GM12878 (cell line): ENCODE data around the gene HERPUD2. TPM values are rescaled to one million over a fixed set of nuclear protein-coding genes. Genes with fewer than 3 reads are reported as not detected.

Experiments
- ATAC-seq: fragments of 200-7000 bp; cut with Tn5 transposase; 3 replicates; pipeline ENCODE4 v1.9.1; 2020; ENCODE audit warnings: mild to moderate bottlenecking, moderate library complexity
- BruUV-seq: library from RNA; stranded (reverse); fragments of 400-500 nt; replicated peaks from 2 replicates; lab custom pipeline; 2021; lab: Mats Ljungman, UMichigan
- CTCF ChIA-PET: fragments of 300-600 bp; sonication (Branson Sonifier 250); formaldehyde crosslinking; extraction: SDS; loops from one replicate; lab custom pipeline; 2021; ENCODE audit warnings: inconsistent platforms; lab: Yijun Ruan, JAX
- POLR2A ChIA-PET: fragments of 350-600 bp; formaldehyde crosslinking; extraction: SDS; loops from one replicate; lab custom pipeline; 2021; ENCODE audit warnings: inconsistent platforms; lab: Charles Lee
- RAD21 ChIA-PET: fragments of 300-600 bp; sonication (Branson Sonifier 250); formaldehyde crosslinking; loops from one replicate; lab custom pipeline; 2023; ENCODE audit warnings: antibody characterized with exemption; ENCODE audit not compliant: unreplicated experiment; lab: Charles Lee
- SMC1A ChIA-PET: fragments of 300-600 bp; sonication (Branson Sonifier 250); formaldehyde crosslinking; loops from one replicate; lab custom pipeline; 2023; ENCODE audit not compliant: unreplicated experiment, uncharacterized antibody; lab: Charles Lee
- DNase-seq: peaks from one replicate; pipeline ENCODE4 v3.0.0-alpha.2; 2011; ENCODE audit warnings: low read depth, low spot score
- FAIRE-seq: peaks from 3 replicates; lab custom pipeline; 2011; peaks lifted over from hg19 to GRCh38; lab: Jason Lieb, UNC
- H2AFZ ChIP-seq: 2 replicates; pipeline ENCODE4 v1.6.0; 2011; ENCODE audit warnings: low read depth, low read length, control low read depth; ENCODE audit not compliant: control insufficient read depth
- H3K27ac ChIP-seq: 2 replicates; pipeline ENCODE4 v1.5.1; 2011; ENCODE audit warnings: control low read depth; ENCODE audit not compliant: control insufficient read depth, insufficient read depth
- H3K27me3 ChIP-seq, 2 experiments: replicated peaks in 1 of 2; 2 replicates each; pipeline versions ENCODE4 v1.6.0 to v1.6.1; 2011; ENCODE audit warnings: low read length in 1 of 2; ENCODE audit not compliant: control insufficient read depth in 2 of 2, insufficient read depth in 2 of 2
- H3K36me3 ChIP-seq, 2 experiments: 2 replicates each; pipeline ENCODE4 v1.5.1; 2011; ENCODE audit warnings: low read length in 1 of 2; ENCODE audit not compliant: control insufficient read depth in 2 of 2, insufficient read depth in 2 of 2
- H3K4me1 ChIP-seq: 2 replicates; pipeline ENCODE4 v1.6.1; 2011; ENCODE audit warnings: mild to moderate bottlenecking, low read length, moderate library complexity, mixed read lengths; ENCODE audit not compliant: control insufficient read depth, insufficient read depth
- H3K4me2 ChIP-seq: 2 replicates; pipeline ENCODE4 v1.6.0; 2011; ENCODE audit warnings: control low read depth; ENCODE audit not compliant: control insufficient read depth, insufficient read depth
- H3K4me3 ChIP-seq: fragments of 200-600 bp; sonication (generic); 2 replicates; pipeline ENCODE4 v1.5.1; 2016
- H3K79me2 ChIP-seq: 2 replicates; pipeline ENCODE4 v1.6.0; 2011; ENCODE audit warnings: low read length; ENCODE audit not compliant: control insufficient read depth, insufficient read depth
- H3K9ac ChIP-seq: 2 replicates; pipeline ENCODE4 v1.8.0; 2011; ENCODE audit warnings: low read length, control low read depth, mixed read lengths; ENCODE audit not compliant: control insufficient read depth, insufficient read depth
- H3K9me3 ChIP-seq: replicated peaks from 3 replicates; pipeline ENCODE4 v1.5.1; 2011; ENCODE audit warnings: mild to moderate bottlenecking, low read length; ENCODE audit not compliant: control insufficient read depth, insufficient read depth
- H4K20me1 ChIP-seq: 2 replicates; pipeline ENCODE4 v1.6.0; 2011; ENCODE audit not compliant: control insufficient read depth, insufficient read depth
- BHLHE40 ChIP-seq, 2 experiments: fragments of 450-650 bp in 1 of 2; IDR thresholded peaks; 2 replicates each; pipeline ENCODE4 v1.6.1; 2011 to 2017; ENCODE audit warnings: low read depth in 2 of 2, borderline replicate concordance in 1 of 2, improper control_type of control experiment in 1 of 2, low read length in 1 of 2, mild to moderate bottlenecking in 1 of 2
- CEBPZ ChIP-seq: fragments of 150-350 bp; IDR thresholded peaks from 2 replicates; pipeline ENCODE4 v1.6.1; 2016; ENCODE audit warnings: low read depth, low read length
- HDAC6 ChIP-seq: fragments of 200-600 bp; sonication (generic); IDR thresholded peaks from one replicate; pipeline ENCODE4 v1.8.0; 2017; ENCODE audit warnings: antibody characterized with exemption; ENCODE audit not compliant: unreplicated experiment
- IKZF2 ChIP-seq, 2 experiments: fragments of 450-650 bp; IDR thresholded peaks; 2 replicates each; pipeline ENCODE4 v1.6.1; 2017; ENCODE audit warnings: mild to moderate bottlenecking in 2 of 2, moderate library complexity in 2 of 2
- JUNB ChIP-seq: IDR thresholded peaks from 2 replicates; pipeline ENCODE4 v1.6.1; 2016; ENCODE audit warnings: antibody characterized with exemption, mild to moderate bottlenecking
- MXI1 ChIP-seq: fragments of 150-350 bp; IDR thresholded peaks from 2 replicates; pipeline ENCODE4 v1.6.1; 2011; ENCODE audit warnings: low read depth, mild to moderate bottlenecking, inconsistent platforms, low read length, improper control_type of control experiment
- NR2C2 ChIP-seq: IDR thresholded peaks from 2 replicates; pipeline ENCODE4 v1.6.1; 2011; ENCODE audit warnings: borderline replicate concordance, low read depth; ENCODE audit not compliant: control insufficient read depth, insufficient read length
- RB1 ChIP-seq: fragments of 450-650 bp; formaldehyde crosslinking; IDR thresholded peaks from 2 replicates; pipeline ENCODE4 v1.6.1; 2017; ENCODE audit warnings: mild to moderate bottlenecking, borderline replicate concordance
- RCOR1 ChIP-seq: conservative IDR thresholded peaks from 2 replicates; pipeline ENCODE4 v1.6.1; 2012; ENCODE audit warnings: low read depth, low read length, improper control_type of control experiment
- SUPT20H ChIP-seq: IDR thresholded peaks from 2 replicates; pipeline ENCODE4 v1.6.1; 2011; ENCODE audit warnings: low read depth, mild to moderate bottlenecking, low read length, moderate library complexity, borderline replicate concordance; ENCODE audit not compliant: control insufficient read depth
- WRNIP1 ChIP-seq: IDR thresholded peaks from 2 replicates; pipeline ENCODE4 v1.6.1; 2011; ENCODE audit warnings: low read depth, low read length, improper control_type of control experiment, borderline replicate concordance
- YBX1 ChIP-seq: fragments of 450-650 bp; IDR thresholded peaks from 2 replicates; pipeline ENCODE4 v1.6.1; 2016; ENCODE audit warnings: antibody characterized with exemption
- ZSCAN29 ChIP-seq: fragments of 450-650 bp; IDR thresholded peaks from 2 replicates; pipeline ENCODE4 v1.6.1; 2017; ENCODE audit warnings: mild to moderate bottlenecking, moderate library complexity
- in situ Hi-C: fragments of 300-500 bp; cut with MboI; formaldehyde crosslinking; loops from 9 replicates; pipeline ENCODE4 v1.14.3; 2018; ENCODE audit warnings: mixed read lengths
- intact Hi-C: fragments of 100-400 bp; cut with micrococcal nuclease; formaldehyde crosslinking; loops from one replicate; pipeline ENCODE4 v1.14.2; 2022; ENCODE audit not compliant: unreplicated experiment
- polyA plus RNA-seq, 11 experiments: library from polyadenylated mRNA; depleted of rRNA in 4 of 11; unstranded in 6 of 11; stranded (reverse) in 5 of 11; fragments of >200 nt; fragmentation: Nextera tagmentation in 4 of 11; fragmentation: Illumina TruSeq in 1 of 11; extraction: Ambion mirVana in 4 of 11; extraction: Trizol in 1 of 11; gene quantifications; 1 replicate in 1 of 11; 2 replicates in 10 of 11; pipeline versions ENCODE4 v1.2.1 to v1.2.3, GENCODE V29; 2011 to 2016; ENCODE audit warnings: inconsistent platforms in 2 of 11, missing spikeins in 2 of 11, low read depth in 1 of 11
- total RNA-seq, 4 experiments: library from RNA; depleted of rRNA in 3 of 4; stranded (reverse); fragments of >200 nt in 3 of 4; fragmentation: Illumina TruSeq in 1 of 4; extraction: Trizol in 1 of 4; gene quantifications; 2 replicates each; pipeline versions ENCODE4 v1.2.1 to v1.2.3, GENCODE V29; 2013 to 2021
- TF ChIP-seq, protein P1 (sequence below): fragments of 450-650 bp; formaldehyde crosslinking; IDR thresholded peaks from 2 replicates; pipeline ENCODE4 v1.4.0; 2020; ENCODE audit warnings: mild to moderate bottlenecking, moderate library complexity

Gene HERPUD2
- total and polyA plus RNA-seq, 10 of the 15 experiments (the other 5 are each of a cell fraction or from before 2014, with no cell fraction given): 4.7 to 69.6 (median 13.9) TPM

DNA sequence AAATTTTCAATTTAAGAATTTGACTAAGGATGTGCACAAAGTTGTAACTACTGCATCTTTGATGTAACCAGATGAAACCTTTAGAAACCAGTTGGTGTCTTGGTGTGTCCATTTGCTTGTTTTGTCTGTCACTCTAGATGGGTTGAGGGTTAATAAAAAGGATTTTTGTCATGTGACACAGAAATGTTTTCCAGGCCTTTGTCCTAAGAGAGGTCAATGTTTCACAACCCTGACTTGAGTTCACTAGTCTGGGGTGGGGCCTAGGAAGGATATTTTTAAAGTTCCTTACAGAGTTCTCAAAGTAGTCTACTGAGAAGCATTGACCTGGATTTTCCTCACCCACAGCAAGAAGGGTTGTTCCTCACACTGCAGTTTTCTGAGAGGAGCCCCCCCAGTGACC is 90.3 kb downstream of the HERPUD2 start:
- no TSS peak for BruUV-seq
- no peak for TF ChIP-seq NR2C2
- no peak for TF ChIP-seq WRNIP1
- TF ChIP-seq, protein P1, sequence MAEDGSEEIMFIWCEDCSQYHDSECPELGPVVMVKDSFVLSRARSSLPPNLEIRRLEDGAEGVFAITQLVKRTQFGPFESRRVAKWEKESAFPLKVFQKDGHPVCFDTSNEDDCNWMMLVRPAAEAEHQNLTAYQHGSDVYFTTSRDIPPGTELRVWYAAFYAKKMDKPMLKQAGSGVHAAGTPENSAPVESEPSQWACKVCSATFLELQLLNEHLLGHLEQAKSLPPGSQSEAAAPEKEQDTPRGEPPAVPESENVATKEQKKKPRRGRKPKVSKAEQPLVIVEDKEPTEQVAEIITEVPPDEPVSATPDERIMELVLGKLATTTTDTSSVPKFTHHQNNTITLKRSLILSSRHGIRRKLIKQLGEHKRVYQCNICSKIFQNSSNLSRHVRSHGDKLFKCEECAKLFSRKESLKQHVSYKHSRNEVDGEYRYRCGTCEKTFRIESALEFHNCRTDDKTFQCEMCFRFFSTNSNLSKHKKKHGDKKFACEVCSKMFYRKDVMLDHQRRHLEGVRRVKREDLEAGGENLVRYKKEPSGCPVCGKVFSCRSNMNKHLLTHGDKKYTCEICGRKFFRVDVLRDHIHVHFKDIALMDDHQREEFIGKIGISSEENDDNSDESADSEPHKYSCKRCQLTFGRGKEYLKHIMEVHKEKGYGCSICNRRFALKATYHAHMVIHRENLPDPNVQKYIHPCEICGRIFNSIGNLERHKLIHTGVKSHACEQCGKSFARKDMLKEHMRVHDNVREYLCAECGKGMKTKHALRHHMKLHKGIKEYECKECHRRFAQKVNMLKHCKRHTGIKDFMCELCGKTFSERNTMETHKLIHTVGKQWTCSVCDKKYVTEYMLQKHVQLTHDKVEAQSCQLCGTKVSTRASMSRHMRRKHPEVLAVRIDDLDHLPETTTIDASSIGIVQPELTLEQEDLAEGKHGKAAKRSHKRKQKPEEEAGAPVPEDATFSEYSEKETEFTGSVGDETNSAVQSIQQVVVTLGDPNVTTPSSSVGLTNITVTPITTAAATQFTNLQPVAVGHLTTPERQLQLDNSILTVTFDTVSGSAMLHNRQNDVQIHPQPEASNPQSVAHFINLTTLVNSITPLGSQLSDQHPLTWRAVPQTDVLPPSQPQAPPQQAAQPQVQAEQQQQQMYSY (CRISPR knock-in tag): no peak
- TF ChIP-seq RB1: no peak
- TF ChIP-seq HDAC6: no peak
- no peak for TF ChIP-seq IKZF2 (IDR thresholded peaks at IDR 0.05)
- no peak for TF ChIP-seq BHLHE40 (IDR thresholded peaks at IDR 0.05; ENCODE audit: borderline replicate concordance in 1 of 2, low read depth in 2 of 2, low read length in 1 of 2)
- no peak for TF ChIP-seq MXI1
- no peak for TF ChIP-seq ZSCAN29
- no peak for TF ChIP-seq JUNB
- TF ChIP-seq YBX1: no peak
- TF ChIP-seq RCOR1: no peak
- no peak for TF ChIP-seq CEBPZ
- no peak for TF ChIP-seq SUPT20H
- Histone ChIP-seq H3K27ac (no peak overlapping the region), H3K4me1 (no peaks in the 10 kb centered on the region), H3K27me3 (no peaks in the 10 kb centered on the region), H3K4me3 (no peak overlapping the region), H3K9me3 (no peaks in the 10 kb centered on the region), H3K9ac (no peak overlapping the region), H3K36me3 (no peaks in the 10 kb centered on the region), H3K79me2 (no peaks in the 10 kb centered on the region), H4K20me1 (no peaks in the 10 kb centered on the region), H3K4me2 (no peak overlapping the region), H2AFZ (no peak overlapping the region)
- in situ Hi-C loops (no loop called here), intact Hi-C loops (no loop called here)
- CTCF ChIA-PET: no interaction called here
- SMC1A ChIA-PET: no interaction called here
- no peak for FAIRE-seq
- RAD21 ChIA-PET: no interaction called here
- POLR2A ChIA-PET: interaction anchor here (1.0 kb wide), 1 partner anchor 10 kb away, joined by 3 read pairs; no protein-coding TSS in a partner anchor
- ATAC-seq: no peak
- no peak for DNase-seq
